WTC11 (cell line): Measurements from ENCODE around the gene ITPR2. TPM values are rescaled to one million over a fixed set of nuclear protein-coding genes. Genes with fewer than 3 reads are reported as not detected.

Source experiments
- ATAC-seq: fragments of 200-7000 bp; cut with Tn5 transposase; 2 replicates; pipeline ENCODE4 v1.10.0; 2021; ENCODE audit warnings: mild to moderate bottlenecking, moderate library complexity
- CTCF ChIA-PET: fragments of 300-600 bp; sonication (Branson Sonifier 250); formaldehyde crosslinking; loops from one replicate; lab custom pipeline; 2021; ENCODE audit warnings: antibody characterized with exemption; lab: Charles Lee
- POLR2A ChIA-PET: fragments of 350-600 bp; sonication (Branson Sonifier 250); formaldehyde crosslinking; loops from one replicate; lab custom pipeline; 2021; ENCODE audit warnings: antibody characterized with exemption; lab: Charles Lee
- DNase-seq: peaks from one replicate; pipeline ENCODE4 v3.0.0; 2021; ENCODE audit warnings: low spot score
- H3K27ac Mint-ChIP-seq: 2 replicates; pipeline ENCODE4 v1.8.0; 2021; ENCODE audit warnings: mixed read lengths
- H3K27me3 Mint-ChIP-seq: 2 replicates; pipeline ENCODE4 v1.8.0; 2021; ENCODE audit warnings: low read depth, mild to moderate bottlenecking, moderate library complexity, mixed read lengths
- H3K36me3 Mint-ChIP-seq: 2 replicates; pipeline ENCODE4 v1.8.0; 2021; ENCODE audit warnings: mixed read lengths
- H3K4me1 Mint-ChIP-seq: 2 replicates; pipeline ENCODE4 v1.8.0; 2022; ENCODE audit warnings: mixed read lengths
- H3K4me3 Mint-ChIP-seq: 2 replicates; pipeline ENCODE4 v1.8.0; 2021; ENCODE audit warnings: mild to moderate bottlenecking, moderate library complexity, mixed read lengths
- H3K9me3 Mint-ChIP-seq: 2 replicates; pipeline ENCODE4 v1.8.0; 2021; ENCODE audit warnings: mixed read lengths
- CREM ChIP-seq: sonication (generic); formaldehyde crosslinking; IDR thresholded peaks from 2 replicates; pipeline ENCODE4 v1.8.1; 2022; ENCODE audit warnings: mild to moderate bottlenecking, missing genetic modification reagents, moderate library complexity
- ELF4 ChIP-seq: sonication (generic); formaldehyde crosslinking; IDR thresholded peaks from 2 replicates; pipeline ENCODE4 v1.8.1; 2022; ENCODE audit warnings: low read depth, mild to moderate bottlenecking, moderate library complexity, missing genetic modification reagents
- ETV6 ChIP-seq: sonication (generic); formaldehyde crosslinking; IDR thresholded peaks from 2 replicates; pipeline ENCODE4 v1.8.1; 2022; ENCODE audit warnings: mild to moderate bottlenecking, missing genetic modification reagents
- FOXK1 ChIP-seq: sonication (generic); formaldehyde crosslinking; IDR thresholded peaks from 2 replicates; pipeline ENCODE4 v1.8.0; 2022; ENCODE audit warnings: mild to moderate bottlenecking, moderate library complexity, missing genetic modification reagents
- FOXP1 ChIP-seq: sonication (generic); formaldehyde crosslinking; IDR thresholded peaks from 2 replicates; pipeline ENCODE4 v1.8.0; 2022; ENCODE audit warnings: missing genetic modification reagents, mild to moderate bottlenecking, moderate library complexity, borderline replicate concordance
- GRHL2 ChIP-seq: fragments of 250-450 bp; sonication (Bioruptor Pico); IDR thresholded peaks from 2 replicates; pipeline ENCODE4 v1.8.0; 2022; ENCODE audit warnings: mild to moderate bottlenecking, moderate library complexity; ENCODE audit not compliant: insufficient replicate concordance, severe bottlenecking
- JAZF1 ChIP-seq: fragments of 250-450 bp; sonication (Bioruptor Pico); IDR thresholded peaks from 2 replicates; pipeline ENCODE4 v1.9.0; 2021; ENCODE audit warnings: moderate library complexity, mild to moderate bottlenecking, inconsistent platforms
- JUN ChIP-seq: sonication (generic); formaldehyde crosslinking; IDR thresholded peaks from 2 replicates; pipeline ENCODE4 v1.8.0; 2023; ENCODE audit warnings: mild to moderate bottlenecking, missing genetic modification reagents
- KAT7 ChIP-seq: sonication (generic); formaldehyde crosslinking; IDR thresholded peaks from 2 replicates; pipeline ENCODE4 v1.8.1; 2023; ENCODE audit warnings: missing genetic modification reagents, mild to moderate bottlenecking, borderline replicate concordance
- MYBL2 ChIP-seq: sonication (generic); formaldehyde crosslinking; IDR thresholded peaks from 2 replicates; pipeline ENCODE4 v1.8.1; 2023; ENCODE audit warnings: mild to moderate bottlenecking, moderate library complexity, missing genetic modification reagents
- NFATC4 ChIP-seq: fragments of 250-450 bp; sonication (Bioruptor Pico); IDR thresholded peaks from 2 replicates; pipeline ENCODE4 v1.9.0; 2021; ENCODE audit warnings: mild to moderate bottlenecking
- NFE2L1 ChIP-seq: sonication (generic); formaldehyde crosslinking; IDR thresholded peaks from 2 replicates; pipeline ENCODE4 v1.8.1; 2023; ENCODE audit warnings: missing genetic modification reagents
- PRRX2 ChIP-seq: fragments of 250-450 bp; sonication (Bioruptor Pico); IDR thresholded peaks from 2 replicates; pipeline ENCODE4 v1.8.0; 2021; ENCODE audit warnings: mild to moderate bottlenecking
- SMAD4 ChIP-seq: sonication (generic); formaldehyde crosslinking; IDR thresholded peaks from 2 replicates; pipeline ENCODE4 v1.8.0; 2022; ENCODE audit warnings: mild to moderate bottlenecking, missing genetic modification reagents
- SP1 ChIP-seq: sonication (generic); formaldehyde crosslinking; conservative IDR thresholded peaks from 2 replicates; pipeline ENCODE4 v1.8.1; 2022; ENCODE audit warnings: missing genetic modification reagents
- TEAD1 ChIP-seq: sonication (generic); formaldehyde crosslinking; IDR thresholded peaks from 2 replicates; pipeline ENCODE4 v1.8.0; 2022; ENCODE audit warnings: mild to moderate bottlenecking, missing genetic modification reagents
- ZNF219 ChIP-seq: sonication (generic); formaldehyde crosslinking; IDR thresholded peaks from 2 replicates; pipeline ENCODE4 v1.8.0; 2023; ENCODE audit warnings: missing genetic modification reagents, mild to moderate bottlenecking, borderline replicate concordance
- ZNF317 ChIP-seq: sonication (generic); formaldehyde crosslinking; IDR thresholded peaks from 2 replicates; pipeline ENCODE4 v1.8.1; 2023; ENCODE audit warnings: low read depth, mild to moderate bottlenecking, moderate library complexity, missing genetic modification reagents, borderline replicate concordance
- ZNF396 ChIP-seq: fragments of 250-450 bp; sonication (Bioruptor Pico); IDR thresholded peaks from 2 replicates; pipeline ENCODE4 v1.8.0; 2021; ENCODE audit warnings: mild to moderate bottlenecking, moderate library complexity, borderline replicate concordance
- total RNA-seq: library from RNA; stranded (reverse); gene quantifications from 3 replicates; pipeline ENCODE4 v1.2.3, GENCODE V29; 2021
- TF ChIP-seq, protein P1 (sequence below): fragments of 200-600 bp; IDR thresholded peaks from 2 replicates; pipeline ENCODE4 v1.8.0; 2022; ENCODE audit warnings: antibody characterized with exemption
- TF ChIP-seq, protein P2 (sequence below): sonication (generic); formaldehyde crosslinking; conservative IDR thresholded peaks from 2 replicates; pipeline ENCODE4 v1.8.1; 2022; ENCODE audit warnings: mild to moderate bottlenecking, missing genetic modification reagents
- TF ChIP-seq, protein P3 (sequence below): fragments of 250-450 bp; sonication (Bioruptor Pico); IDR thresholded peaks from 2 replicates; pipeline ENCODE4 v1.8.0; 2021; ENCODE audit warnings: mild to moderate bottlenecking
- TF ChIP-seq, protein P4 (sequence below): fragments of 250-450 bp; sonication (Bioruptor Pico); IDR thresholded peaks from 2 replicates; pipeline ENCODE4 v1.9.0; 2021; ENCODE audit warnings: mild to moderate bottlenecking
- TF ChIP-seq, protein P5 (sequence below): sonication (generic); formaldehyde crosslinking; IDR thresholded peaks from 2 replicates; pipeline ENCODE4 v1.8.1; 2022; ENCODE audit warnings: mild to moderate bottlenecking, missing genetic modification reagents, moderate library complexity, borderline replicate concordance
- TF ChIP-seq, protein P6 (sequence below): sonication (generic); formaldehyde crosslinking; IDR thresholded peaks from 2 replicates; pipeline ENCODE4 v1.8.1; 2023; ENCODE audit warnings: mild to moderate bottlenecking, moderate library complexity, missing genetic modification reagents
- TF ChIP-seq, protein P7 (sequence below): sonication (generic); formaldehyde crosslinking; IDR thresholded peaks from 2 replicates; pipeline ENCODE4 v1.8.0; 2022; ENCODE audit warnings: mild to moderate bottlenecking, missing genetic modification reagents

The ITPR2 gene
- total RNA-seq, 1 experiment from 2014 or later, result 50.7 TPM

DNA sequence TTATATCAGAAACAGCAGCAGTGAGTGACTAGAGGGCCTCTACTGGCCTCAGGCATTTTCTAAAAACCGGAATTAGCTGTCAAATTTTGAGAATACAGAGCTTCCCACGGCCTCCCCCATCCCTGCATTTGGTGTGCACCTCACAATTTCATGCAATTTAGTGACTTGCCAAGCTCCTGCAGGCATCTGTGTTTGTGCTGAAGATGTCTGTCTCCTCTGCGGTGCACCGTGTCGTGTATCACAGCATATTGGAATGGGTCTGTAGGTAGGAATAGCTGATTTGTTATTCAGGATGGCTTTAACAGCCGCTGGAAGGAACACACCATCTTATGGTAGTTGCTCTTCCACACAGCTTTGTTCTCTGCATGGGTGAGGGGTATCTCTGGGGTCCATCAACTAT is 497.3 kb downstream of the ITPR2 start:
- H3K27ac Mint-ChIP-seq, result no peak overlapping the region
- CTCF ChIA-PET, result no interaction called here
- TF ChIP-seq CREM (CRISPR knock-in tag), result no peak
- no peak for TF ChIP-seq ZNF396 (CRISPR knock-in tag)
- TF ChIP-seq ZNF317 (CRISPR knock-in tag), result no peak
- no peak for TF ChIP-seq FOXP1 (CRISPR knock-in tag)
- TF ChIP-seq, protein P1, sequence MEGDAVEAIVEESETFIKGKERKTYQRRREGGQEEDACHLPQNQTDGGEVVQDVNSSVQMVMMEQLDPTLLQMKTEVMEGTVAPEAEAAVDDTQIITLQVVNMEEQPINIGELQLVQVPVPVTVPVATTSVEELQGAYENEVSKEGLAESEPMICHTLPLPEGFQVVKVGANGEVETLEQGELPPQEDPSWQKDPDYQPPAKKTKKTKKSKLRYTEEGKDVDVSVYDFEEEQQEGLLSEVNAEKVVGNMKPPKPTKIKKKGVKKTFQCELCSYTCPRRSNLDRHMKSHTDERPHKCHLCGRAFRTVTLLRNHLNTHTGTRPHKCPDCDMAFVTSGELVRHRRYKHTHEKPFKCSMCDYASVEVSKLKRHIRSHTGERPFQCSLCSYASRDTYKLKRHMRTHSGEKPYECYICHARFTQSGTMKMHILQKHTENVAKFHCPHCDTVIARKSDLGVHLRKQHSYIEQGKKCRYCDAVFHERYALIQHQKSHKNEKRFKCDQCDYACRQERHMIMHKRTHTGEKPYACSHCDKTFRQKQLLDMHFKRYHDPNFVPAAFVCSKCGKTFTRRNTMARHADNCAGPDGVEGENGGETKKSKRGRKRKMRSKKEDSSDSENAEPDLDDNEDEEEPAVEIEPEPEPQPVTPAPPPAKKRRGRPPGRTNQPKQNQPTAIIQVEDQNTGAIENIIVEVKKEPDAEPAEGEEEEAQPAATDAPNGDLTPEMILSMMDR, result no peak
- no peak for TF ChIP-seq SMAD4 (CRISPR knock-in tag)
- TF ChIP-seq FOXK1 (CRISPR knock-in tag), result no peak
- TF ChIP-seq, all 79 proteins: peak for 0
- ATAC-seq, result no peak
- Mint-ChIP-seq H3K4me3 (no peak overlapping the region), H3K36me3 (peaks cover 11% of the 10 kb centered on the region; the same call in 1 of the 2 replicates), H3K4me1 (no peaks in the 10 kb centered on the region), H3K27me3 (peaks cover 3% of the 10 kb centered on the region), H3K9me3 (peaks cover 10% of the 10 kb centered on the region)
- no peak for DNase-seq
- POLR2A ChIA-PET, result no interaction called here

DNA sequence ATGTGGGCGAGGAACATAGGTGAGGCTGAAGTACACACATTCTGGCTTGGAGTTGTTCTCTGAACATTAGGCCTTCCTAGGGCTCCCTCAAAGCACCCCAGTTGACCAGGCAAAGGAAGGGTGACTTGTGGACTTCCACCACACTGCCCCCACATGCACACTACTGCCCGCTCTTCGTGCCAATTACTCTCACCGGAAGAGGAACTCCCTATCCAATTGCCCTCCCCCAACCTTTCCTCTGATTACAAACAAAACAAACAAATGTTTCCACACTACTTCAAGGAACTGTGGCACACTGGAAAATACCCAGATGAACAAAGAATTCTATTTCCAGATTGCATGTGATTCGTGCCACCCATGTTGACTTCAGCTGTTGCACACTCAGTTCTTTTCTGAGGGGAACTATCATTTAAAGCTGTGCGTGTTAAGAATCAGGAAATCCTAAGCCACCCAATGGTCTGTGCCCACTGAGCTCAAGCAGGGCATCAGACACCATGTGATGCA is 498.3 kb downstream of the ITPR2 start:
- TF ChIP-seq, protein P2, sequence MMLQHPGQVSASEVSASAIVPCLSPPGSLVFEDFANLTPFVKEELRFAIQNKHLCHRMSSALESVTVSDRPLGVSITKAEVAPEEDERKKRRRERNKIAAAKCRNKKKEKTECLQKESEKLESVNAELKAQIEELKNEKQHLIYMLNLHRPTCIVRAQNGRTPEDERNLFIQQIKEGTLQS (CRISPR knock-in tag), result no peak
- no peak for TF ChIP-seq NFE2L1 (CRISPR knock-in tag)
- no peak for TF ChIP-seq PRRX2 (CRISPR knock-in tag)
- TF ChIP-seq GRHL2 (CRISPR knock-in tag), result no peak
- no peak for TF ChIP-seq JAZF1 (CRISPR knock-in tag)
- no peak for TF ChIP-seq MYBL2 (CRISPR knock-in tag)
- TF ChIP-seq, protein P3, sequence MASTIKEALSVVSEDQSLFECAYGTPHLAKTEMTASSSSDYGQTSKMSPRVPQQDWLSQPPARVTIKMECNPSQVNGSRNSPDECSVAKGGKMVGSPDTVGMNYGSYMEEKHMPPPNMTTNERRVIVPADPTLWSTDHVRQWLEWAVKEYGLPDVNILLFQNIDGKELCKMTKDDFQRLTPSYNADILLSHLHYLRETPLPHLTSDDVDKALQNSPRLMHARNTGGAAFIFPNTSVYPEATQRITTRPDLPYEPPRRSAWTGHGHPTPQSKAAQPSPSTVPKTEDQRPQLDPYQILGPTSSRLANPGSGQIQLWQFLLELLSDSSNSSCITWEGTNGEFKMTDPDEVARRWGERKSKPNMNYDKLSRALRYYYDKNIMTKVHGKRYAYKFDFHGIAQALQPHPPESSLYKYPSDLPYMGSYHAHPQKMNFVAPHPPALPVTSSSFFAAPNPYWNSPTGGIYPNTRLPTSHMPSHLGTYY, result no peak
- no peak for TF ChIP-seq ETV6 (CRISPR knock-in tag)
- no peak for TF ChIP-seq TEAD1 (CRISPR knock-in tag)
- TF ChIP-seq, protein P4, sequence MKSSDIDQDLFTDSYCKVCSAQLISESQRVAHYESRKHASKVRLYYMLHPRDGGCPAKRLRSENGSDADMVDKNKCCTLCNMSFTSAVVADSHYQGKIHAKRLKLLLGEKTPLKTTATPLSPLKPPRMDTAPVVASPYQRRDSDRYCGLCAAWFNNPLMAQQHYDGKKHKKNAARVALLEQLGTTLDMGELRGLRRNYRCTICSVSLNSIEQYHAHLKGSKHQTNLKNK (CRISPR knock-in tag), result no peak
- no peak for TF ChIP-seq JUN (CRISPR knock-in tag)
- TF ChIP-seq, protein P5, sequence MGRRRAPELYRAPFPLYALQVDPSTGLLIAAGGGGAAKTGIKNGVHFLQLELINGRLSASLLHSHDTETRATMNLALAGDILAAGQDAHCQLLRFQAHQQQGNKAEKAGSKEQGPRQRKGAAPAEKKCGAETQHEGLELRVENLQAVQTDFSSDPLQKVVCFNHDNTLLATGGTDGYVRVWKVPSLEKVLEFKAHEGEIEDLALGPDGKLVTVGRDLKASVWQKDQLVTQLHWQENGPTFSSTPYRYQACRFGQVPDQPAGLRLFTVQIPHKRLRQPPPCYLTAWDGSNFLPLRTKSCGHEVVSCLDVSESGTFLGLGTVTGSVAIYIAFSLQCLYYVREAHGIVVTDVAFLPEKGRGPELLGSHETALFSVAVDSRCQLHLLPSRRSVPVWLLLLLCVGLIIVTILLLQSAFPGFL, result no peak
- no peak for TF ChIP-seq ELF4 (CRISPR knock-in tag)
- TF ChIP-seq, protein P6, sequence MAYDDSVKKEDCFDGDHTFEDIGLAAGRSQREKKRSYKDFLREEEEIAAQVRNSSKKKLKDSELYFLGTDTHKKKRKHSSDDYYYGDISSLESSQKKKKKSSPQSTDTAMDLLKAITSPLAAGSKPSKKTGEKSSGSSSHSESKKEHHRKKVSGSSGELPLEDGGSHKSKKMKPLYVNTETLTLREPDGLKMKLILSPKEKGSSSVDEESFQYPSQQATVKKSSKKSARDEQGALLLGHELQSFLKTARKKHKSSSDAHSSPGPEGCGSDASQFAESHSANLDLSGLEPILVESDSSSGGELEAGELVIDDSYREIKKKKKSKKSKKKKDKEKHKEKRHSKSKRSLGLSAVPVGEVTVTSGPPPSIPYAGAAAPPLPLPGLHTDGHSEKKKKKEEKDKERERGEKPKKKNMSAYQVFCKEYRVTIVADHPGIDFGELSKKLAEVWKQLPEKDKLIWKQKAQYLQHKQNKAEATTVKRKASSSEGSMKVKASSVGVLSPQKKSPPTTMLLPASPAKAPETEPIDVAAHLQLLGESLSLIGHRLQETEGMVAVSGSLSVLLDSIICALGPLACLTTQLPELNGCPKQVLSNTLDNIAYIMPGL (CRISPR knock-in tag), result no peak
- TF ChIP-seq FOXK1 (CRISPR knock-in tag), result no peak
- TF ChIP-seq NFATC4 (CRISPR knock-in tag), result no peak
- TF ChIP-seq KAT7 (CRISPR knock-in tag), result no peak
- TF ChIP-seq ZNF219 (CRISPR knock-in tag), result no peak
- TF ChIP-seq, protein P7, sequence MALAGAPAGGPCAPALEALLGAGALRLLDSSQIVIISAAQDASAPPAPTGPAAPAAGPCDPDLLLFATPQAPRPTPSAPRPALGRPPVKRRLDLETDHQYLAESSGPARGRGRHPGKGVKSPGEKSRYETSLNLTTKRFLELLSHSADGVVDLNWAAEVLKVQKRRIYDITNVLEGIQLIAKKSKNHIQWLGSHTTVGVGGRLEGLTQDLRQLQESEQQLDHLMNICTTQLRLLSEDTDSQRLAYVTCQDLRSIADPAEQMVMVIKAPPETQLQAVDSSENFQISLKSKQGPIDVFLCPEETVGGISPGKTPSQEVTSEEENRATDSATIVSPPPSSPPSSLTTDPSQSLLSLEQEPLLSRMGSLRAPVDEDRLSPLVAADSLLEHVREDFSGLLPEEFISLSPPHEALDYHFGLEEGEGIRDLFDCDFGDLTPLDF, result no peak
- TF ChIP-seq SP1, result no peak
- ChIA-PET CTCF (no interaction called here), POLR2A (interaction anchor here (0.6 kb wide), 1 partner anchor 464 kb away, joined by 4 read pairs; no protein-coding TSS in a partner anchor)
- peaks cover 10% of the 10 kb centered on the region for H3K9me3 Mint-ChIP-seq
- peaks cover 11% of the 10 kb centered on the region; the same call in 1 of the 2 replicates for H3K36me3 Mint-ChIP-seq
- H3K27ac Mint-ChIP-seq, result no peak overlapping the region
- peaks cover 3% of the 10 kb centered on the region for H3K27me3 Mint-ChIP-seq
- no peak for DNase-seq
- ATAC-seq, result no peak
- no peaks in the 10 kb centered on the region for H3K4me1 Mint-ChIP-seq
- no peak overlapping the region for H3K4me3 Mint-ChIP-seq
